K562 (cell line): Measurements from ENCODE around the gene UBR4. TPM values are rescaled to one million over a fixed set of nuclear protein-coding genes. Genes with fewer than 3 reads are reported as not detected.
A peak's percentile ranks its signal among the peaks of the same experiment; 100 is the strongest.

Source experiments
- ATF3 ChIP-seq, 2 experiments: fragments of 450-650 bp in 1 of 2; sonication (generic) in 1 of 2; formaldehyde crosslinking in 1 of 2; IDR thresholded peaks in 1 of 2; conservative IDR thresholded peaks in 1 of 2; 2 replicates each; pipeline versions ENCODE4 v1.6.1 to v1.8.1; 2016 to 2023; ENCODE audit warnings: mild to moderate bottlenecking in 2 of 2, moderate library complexity in 2 of 2, inconsistent platforms in 1 of 2, missing genetic modification reagents in 1 of 2
- BCOR ChIP-seq: fragments of 450-650 bp; IDR thresholded peaks from 2 replicates; pipeline ENCODE4 v1.6.1; 2016
- EHMT2 ChIP-seq: fragments of 450-650 bp; IDR thresholded peaks from 2 replicates; pipeline ENCODE4 v1.6.1; 2018; ENCODE audit warnings: antibody characterized with exemption
- LARP7 ChIP-seq: fragments of 450-650 bp; IDR thresholded peaks from 2 replicates; pipeline ENCODE4 v1.6.1; 2016
- MAFG ChIP-seq: fragments of 450-650 bp; conservative IDR thresholded peaks from 2 replicates; pipeline ENCODE4 v1.6.1; 2016; ENCODE audit warnings: missing genetic modification characterization, missing compliant biosample characterization
- MCM7 ChIP-seq, 2 experiments: fragments of 450-650 bp; IDR thresholded peaks; 2 replicates each; pipeline ENCODE4 v1.6.1; 2016 to 2018
- NCOR1 ChIP-seq: fragments of 450-650 bp; IDR thresholded peaks from 2 replicates; pipeline ENCODE4 v1.6.1; 2016; ENCODE audit warnings: mild to moderate bottlenecking, moderate library complexity
- RNF219 ChIP-seq: fragments of 250-450 bp; sonication (Bioruptor Pico); IDR thresholded peaks from 2 replicates; pipeline ENCODE4 v1.5.0; 2022; ENCODE audit warnings: mild to moderate bottlenecking
- SMAD4 ChIP-seq: fragments of 250-450 bp; sonication (Bioruptor Pico); conservative IDR thresholded peaks from 2 replicates; pipeline ENCODE4 v1.8.0; 2021; ENCODE audit warnings: inconsistent platforms, mild to moderate bottlenecking, moderate library complexity
- SRSF3 ChIP-seq: fragments of 200-400 bp; formaldehyde crosslinking; IDR thresholded peaks from 2 replicates; pipeline ENCODE4 v1.6.1; 2016; ENCODE audit warnings: mild to moderate bottlenecking, low read length, moderate library complexity; ENCODE audit not compliant: insufficient read depth
- TEAD2 ChIP-seq: fragments of 450-650 bp; IDR thresholded peaks from 2 replicates; pipeline ENCODE4 v1.6.1; 2016; ENCODE audit warnings: missing genetic modification characterization, control low read depth, missing compliant biosample characterization
- UBTF ChIP-seq, 2 experiments: IDR thresholded peaks; 2 replicates each; pipeline ENCODE4 v1.6.1; 2012; ENCODE audit warnings: improper control_type of control experiment in 2 of 2, low read depth in 2 of 2, low read length in 2 of 2, borderline replicate concordance in 1 of 2
- ZNF165 ChIP-seq: fragments of 250-450 bp; sonication (Bioruptor Pico); IDR thresholded peaks from 2 replicates; pipeline ENCODE4 v1.4.0; 2020; ENCODE audit warnings: borderline replicate concordance
- ZNF217 ChIP-seq: sonication (generic); formaldehyde crosslinking; IDR thresholded peaks from 2 replicates; pipeline ENCODE4 v1.8.0; 2022; ENCODE audit warnings: mild to moderate bottlenecking, missing genetic modification reagents
- ZNF282 ChIP-seq: sonication (generic); formaldehyde crosslinking; IDR thresholded peaks from 2 replicates; pipeline ENCODE4 v1.8.1; 2023; ENCODE audit warnings: missing genetic modification reagents
- polyA plus RNA-seq, 8 experiments: library from polyadenylated mRNA; depleted of rRNA in 4 of 8; stranded (reverse) in 5 of 8; unstranded in 3 of 8; fragments of >200 nt; fragmentation: Nextera tagmentation in 2 of 8; fragmentation: Illumina TruSeq in 1 of 8; extraction: Ambion mirVana in 2 of 8; extraction: Trizol in 1 of 8; gene quantifications; 2 replicates each; pipeline versions ENCODE4 v1.2.1 to v1.2.3, GENCODE V29; 2011 to 2014; ENCODE audit warnings: inconsistent platforms in 1 of 8, missing spikeins in 1 of 8
- total RNA-seq, 7 experiments: library from RNA; depleted of rRNA in 6 of 7; stranded (reverse); fragments of >200 nt in 6 of 7; fragmentation: Illumina TruSeq in 2 of 7; extraction: Trizol in 2 of 7; gene quantifications; 2 replicates each; pipeline versions ENCODE4 v1.2.1 to v1.2.3, GENCODE V29; 2011 to 2021; ENCODE audit warnings: low replicate concordance in 1 of 7

UBR4 gene
- total and polyA plus RNA-seq, 9 of the 15 experiments (the other 6 are each of a cell fraction or from before 2014, with no cell fraction given): 55.4 to 277 (median 123) TPM

- TF ChIP-seq ATF3 (IDR thresholded peaks at IDR 0.05): peak; percentile 27; the same call in 1 of the 2 replicates
- TF ChIP-seq ATF3 (CRISPR knock-in tag; conservative IDR thresholded peaks at IDR 0.05): no peak
- no peak for TF ChIP-seq SMAD4
- no peak for TF ChIP-seq NCOR1
- no peak for TF ChIP-seq EHMT2
- TF ChIP-seq ZNF282 (CRISPR knock-in tag): no peak
- 0 out of 2 replicates have a peak, but pooled peaks have one; percentile 35 for TF ChIP-seq MAFG (tag)
- no peak for TF ChIP-seq ZNF217 (CRISPR knock-in tag)
- no peak for TF ChIP-seq RNF219 (CRISPR knock-in tag)
- no peak for TF ChIP-seq MCM7 (IDR thresholded peaks at IDR 0.05)
- TF ChIP-seq UBTF (IDR thresholded peaks at IDR 0.05; ENCODE audit: borderline replicate concordance in 1 of 2, low read depth in 2 of 2, low read length in 2 of 2): no peak
- no peak for TF ChIP-seq BCOR
- no peak for TF ChIP-seq TEAD2 (tag)
- no peak for TF ChIP-seq ZNF165 (CRISPR knock-in tag)
- no peak for TF ChIP-seq SRSF3
- no peak for TF ChIP-seq LARP7
Observed at GRCh38 chr1:19240673-19241538, 30.8 kb upstream of the UBR4 start (continued).
